NCI-H146 treated with DMSO at 0.1 percent for 48 hours (cell line): ENCODE data around the gene CRYGC.
"Not testable (repeated sequence)": the region's sequence is repeated elsewhere in the genome, so short reads cannot be mapped to it uniquely, and the experiment has no call there.

Source experiments
- DNase-seq: peaks from one replicate; lab custom pipeline; 2025; ENCODE audit not compliant: unreplicated experiment; lab: John Stamatoyannopoulos, UW

The CRYGC gene

GRCh38 chr2:208138334-208138733 is 8.7 kb upstream of the CRYGC start:
- DNase-seq = not testable (repeated sequence)

- DNase-seq = no peak
Observed at GRCh38 chr2:208136716-208137094, 7.1 kb upstream of the CRYGC start.

GRCh38 chr2:208135794-208136715 is 6.4 kb upstream of the CRYGC start:
- DNase-seq = no peak

- DNase-seq = no peak
Observed at GRCh38 chr2:208134928-208135586, 5.4 kb upstream of the CRYGC start.

- DNase-seq = no peak
Observed at GRCh38 chr2:208130712-208131110, 1.1 kb upstream of the CRYGC start.

GRCh38 chr2:208128136-208128535 is 1.5 kb downstream of the CRYGC start:
- no peak for DNase-seq

GRCh38 chr2:208127090-208127489 is 2.5 kb downstream of the CRYGC start:
- DNase-seq = no peak

GRCh38 chr2:208125251-208125650 is 4.4 kb downstream of the CRYGC start:
- no peak for DNase-seq

GRCh38 chr2:208124013-208124715 is 5.5 kb downstream of the CRYGC start, which contains the start of gene CRYGD:
Gene CRYGD, minus strand, starts transcription at chr2:208124524. Its CDS starts 51 bp downstream, at chr2:208124473.
- DNase-seq = not testable (repeated sequence)

GRCh38 chr2:208122248-208122647 is 7.4 kb downstream of the CRYGC start:
- DNase-seq = no peak

GRCh38 chr2:208118918-208119317 is 10.7 kb downstream of the CRYGC start:
- DNase-seq = no peak

- not testable (repeated sequence) for DNase-seq
Observed at GRCh38 chr2:208117390-208117789, 12.2 kb downstream of the CRYGC start.

GRCh38 chr2:208112969-208113368 is 16.7 kb downstream of the CRYGC start:
- DNase-seq = peak; percentile 58

- DNase-seq = not testable (repeated sequence)
Observed at GRCh38 chr2:208112273-208112745, 17.3 kb downstream of the CRYGC start.

- DNase-seq = no peak
Observed at GRCh38 chr2:208103616-208104015, 26.0 kb downstream of the CRYGC start.

GRCh38 chr2:208101716-208102631 is 27.7 kb downstream of the CRYGC start:
- peak; percentile 31 for DNase-seq

GRCh38 chr2:208099682-208100470 is 29.8 kb downstream of the CRYGC start:
- DNase-seq = no peak

- not testable (repeated sequence) for DNase-seq
Observed at GRCh38 chr2:208098701-208099100, 30.9 kb downstream of the CRYGC start.

GRCh38 chr2:208098267-208098666 is 31.4 kb downstream of the CRYGC start:
- no peak for DNase-seq
